Bronchial smooth muscle cell (primary cell): Measurements from ENCODE around the gene DPH2. TPM values are rescaled to one million over a fixed set of nuclear protein-coding genes. Genes with fewer than 3 reads are reported as not detected.

Experiments
- total RNA-seq: library from RNA; depleted of rRNA; stranded (reverse); fragments of >200 nt; gene quantifications from 2 replicates; pipeline ENCODE4 v1.2.1, GENCODE V29; 2014

Gene DPH2, protein sequence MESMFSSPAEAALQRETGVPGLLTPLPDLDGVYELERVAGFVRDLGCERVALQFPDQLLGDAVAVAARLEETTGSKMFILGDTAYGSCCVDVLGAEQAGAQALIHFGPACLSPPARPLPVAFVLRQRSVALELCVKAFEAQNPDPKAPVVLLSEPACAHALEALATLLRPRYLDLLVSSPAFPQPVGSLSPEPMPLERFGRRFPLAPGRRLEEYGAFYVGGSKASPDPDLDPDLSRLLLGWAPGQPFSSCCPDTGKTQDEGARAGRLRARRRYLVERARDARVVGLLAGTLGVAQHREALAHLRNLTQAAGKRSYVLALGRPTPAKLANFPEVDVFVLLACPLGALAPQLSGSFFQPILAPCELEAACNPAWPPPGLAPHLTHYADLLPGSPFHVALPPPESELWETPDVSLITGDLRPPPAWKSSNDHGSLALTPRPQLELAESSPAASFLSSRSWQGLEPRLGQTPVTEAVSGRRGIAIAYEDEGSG
- 7.9 and 10.4 TPM in 2 replicates for total RNA-seq

DNA sequence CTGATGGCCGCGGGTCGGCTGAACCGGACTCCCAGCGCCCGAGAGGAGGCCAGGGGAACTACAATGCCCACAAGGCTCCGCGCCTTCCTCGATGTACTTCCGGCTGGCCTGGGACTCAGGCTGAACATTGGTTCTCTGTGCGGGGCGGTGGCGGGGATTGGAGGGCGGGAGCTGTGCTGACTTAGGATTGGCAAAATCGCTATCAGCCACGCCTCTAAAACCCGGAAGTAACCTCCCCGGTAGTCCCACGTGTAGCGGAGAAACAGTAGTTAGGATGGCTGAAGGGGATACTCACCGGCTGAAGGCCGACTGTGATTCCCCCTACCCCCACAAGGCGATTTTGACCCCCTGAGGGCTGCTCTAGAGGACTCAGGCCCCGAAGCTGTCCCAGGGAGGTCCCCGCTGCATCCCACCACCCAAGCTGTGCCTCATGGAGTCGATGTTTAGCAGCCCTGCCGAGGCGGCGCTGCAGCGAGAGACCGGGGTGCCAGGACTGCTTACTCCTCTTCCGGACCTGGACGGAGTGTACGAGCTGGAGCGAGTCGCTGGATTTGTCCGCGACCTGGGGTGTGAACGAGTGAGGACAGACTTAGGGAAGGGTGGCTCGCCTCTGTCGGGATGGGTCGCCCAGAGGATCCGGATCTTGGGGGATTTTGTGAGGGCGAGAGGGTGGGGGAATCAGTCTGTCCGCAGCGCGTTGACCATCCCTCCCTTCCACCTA is at the start of gene DPH2:
TSS of gene DPH2 (plus strand) at position 265 of the 721 bp plus-strand sequence. CDS start at position 431, 166 bp downstream.

DNA sequence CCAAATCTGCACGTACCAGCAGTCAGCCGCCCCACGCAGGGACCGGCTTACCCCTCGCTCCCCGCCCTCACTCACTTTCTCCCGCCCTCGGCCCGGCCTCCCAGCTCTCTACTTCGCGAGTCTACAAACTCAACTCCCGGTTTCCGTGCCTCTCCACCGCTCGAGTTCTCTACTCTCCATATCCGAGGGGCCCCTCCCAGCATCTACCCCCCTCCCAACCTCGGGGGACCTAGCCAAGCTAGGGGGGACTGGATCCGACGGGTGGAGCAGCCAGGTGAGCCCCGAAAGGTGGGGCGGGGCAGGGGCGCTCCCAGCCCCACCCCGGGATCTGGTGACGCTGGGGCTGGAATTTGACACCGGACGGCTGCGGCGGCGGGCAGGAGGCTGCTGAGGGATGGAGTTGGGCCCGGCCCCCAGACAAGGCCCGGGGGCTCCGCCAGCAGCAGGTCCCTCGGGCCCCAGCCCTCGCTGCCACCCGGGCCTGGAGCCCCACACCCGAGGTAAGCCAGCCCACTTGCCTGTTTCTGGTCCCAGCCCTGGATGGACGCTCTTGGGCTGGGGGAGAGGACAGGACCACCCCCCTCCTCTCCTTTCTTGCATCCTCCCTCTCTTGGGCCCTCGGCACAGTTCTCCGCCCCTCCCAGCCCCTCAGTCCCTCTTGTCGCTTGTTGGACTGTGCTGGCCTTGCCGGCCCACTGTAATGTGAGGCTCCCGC is 36.3 kb upstream of the DPH2 start, which contains the start of gene ARTN:
TSS of gene ARTN (plus strand) at position 416 of the 715 bp plus-strand sequence. CDS start 1,856 bp downstream, outside the sequence.

DNA sequence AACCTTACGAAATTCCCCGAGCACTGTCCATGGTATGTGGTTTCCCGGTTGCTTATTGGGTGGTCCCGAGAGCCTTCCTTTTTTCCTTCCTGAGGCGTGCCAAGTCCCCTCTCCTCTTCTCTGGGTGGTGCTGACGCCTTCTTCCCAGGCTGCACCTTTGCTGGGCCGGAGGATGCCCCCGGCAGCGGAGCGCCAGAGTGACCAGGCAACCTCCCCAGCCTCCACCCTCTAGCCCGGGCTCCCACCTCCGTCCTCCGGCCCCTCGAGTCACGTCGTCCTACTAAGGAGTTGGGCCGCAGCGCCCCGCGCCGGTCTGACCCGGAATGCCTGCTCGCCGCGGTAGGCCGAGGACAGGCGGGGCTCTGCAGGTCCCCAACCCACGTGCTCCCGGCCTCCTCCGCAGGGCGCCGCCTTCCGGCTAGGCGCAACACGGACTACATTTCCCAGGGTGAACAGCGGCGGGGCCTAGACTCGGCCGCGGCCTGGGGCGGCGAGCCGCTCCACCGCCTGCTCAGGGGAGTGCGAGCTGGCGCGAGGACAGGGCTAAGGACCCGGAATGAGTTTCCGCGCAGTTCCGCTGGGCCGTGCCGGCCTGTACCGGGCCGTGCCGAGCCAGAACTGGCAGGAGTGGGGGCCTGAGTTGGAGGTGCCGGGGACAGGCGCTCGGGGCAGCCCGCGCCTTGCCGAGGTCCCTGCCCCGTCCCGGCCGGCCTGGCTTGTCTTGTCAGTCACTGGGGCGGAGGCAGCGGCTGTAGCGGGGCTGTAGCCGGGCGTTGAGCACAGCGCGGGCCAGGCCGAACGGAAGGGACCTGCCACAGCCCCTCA is 23.4 kb upstream of the DPH2 start, which contains the start of gene IPO13:
TSS of gene IPO13 (plus strand) at position 715 of the 825 bp plus-strand sequence. CDS start 651 bp downstream, outside the sequence.

DNA sequence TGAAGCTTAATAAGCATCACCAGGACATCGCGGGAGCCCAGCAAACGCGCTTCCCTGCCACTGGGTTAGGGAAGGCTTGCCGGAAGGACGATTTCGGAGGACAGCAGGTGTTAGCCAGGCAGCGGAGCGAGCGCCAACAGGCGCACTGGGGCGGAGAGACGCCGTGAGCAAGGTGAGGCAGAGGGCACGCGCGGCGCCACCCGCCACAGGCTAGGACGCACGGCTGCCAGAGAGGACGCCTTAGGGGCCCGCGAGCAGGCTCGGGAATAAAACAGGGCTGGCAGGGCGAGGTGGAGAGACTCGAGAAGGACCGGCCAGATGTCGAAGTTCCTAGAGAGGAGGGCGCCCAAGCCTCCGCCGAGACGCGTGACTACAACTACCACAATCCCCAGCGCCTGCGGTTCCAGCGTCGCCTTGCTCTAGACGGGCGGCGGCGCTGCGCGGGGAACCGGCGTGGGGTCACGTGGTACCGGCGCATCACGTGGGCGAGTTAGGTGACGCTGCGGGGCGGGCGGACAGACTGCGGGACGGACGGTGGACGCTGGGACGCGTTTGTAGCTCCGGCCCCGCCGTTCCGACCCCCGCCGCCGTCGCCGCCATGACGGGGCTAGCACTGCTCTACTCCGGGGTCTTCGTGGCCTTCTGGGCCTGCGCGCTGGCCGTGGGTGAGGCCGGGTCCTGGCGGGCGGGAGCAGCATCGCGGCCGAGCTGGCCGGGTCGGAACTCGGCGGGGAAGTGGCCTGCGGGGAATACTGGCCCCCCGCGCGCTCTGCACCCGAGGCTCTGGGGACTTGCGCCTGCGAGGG is 4.8 kb downstream of the DPH2 start, which contains the start of gene ATP6V0B:
TSS of gene ATP6V0B (plus strand) at position 518 of the 806 bp plus-strand sequence. CDS start at position 599, 81 bp downstream.

DNA sequence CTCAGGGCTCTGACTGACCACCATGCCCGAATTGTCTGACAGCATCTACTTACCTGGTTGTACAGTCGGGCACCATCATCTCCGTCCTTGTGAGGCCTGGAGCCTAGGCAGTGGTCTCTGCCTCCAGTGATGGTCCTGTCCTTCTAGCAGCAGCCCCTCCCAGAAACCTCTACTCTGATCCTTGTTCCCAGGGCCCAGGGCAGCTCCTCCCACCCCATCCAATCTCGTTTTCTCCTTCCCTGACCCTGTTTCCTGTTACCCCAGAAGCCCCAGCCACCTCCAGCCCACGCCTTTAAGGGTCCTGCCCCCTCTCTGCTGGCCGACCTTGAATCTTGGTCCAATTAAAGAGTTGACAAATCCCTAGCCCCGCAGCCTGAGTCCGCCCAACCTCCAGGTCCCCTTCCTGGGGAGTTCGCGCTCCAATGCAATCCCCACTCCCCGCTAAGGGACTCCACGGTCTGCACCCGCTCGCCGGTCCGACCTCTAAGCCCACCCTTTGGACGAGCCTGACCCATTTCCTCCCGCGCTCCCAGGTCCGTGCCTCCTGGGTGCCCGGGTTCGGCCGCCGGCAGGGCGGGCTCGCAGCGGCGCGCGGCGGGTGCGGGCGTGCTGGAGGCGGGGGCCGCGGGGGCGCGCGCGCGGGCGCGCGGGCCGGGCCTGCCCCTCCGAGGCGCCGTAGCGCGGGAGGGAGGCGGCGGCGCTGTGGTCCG is 8.9 kb downstream of the DPH2 start, which contains the start of gene B4GALT2:
TSS of gene B4GALT2 (plus strand) at position 660 of the 710 bp plus-strand sequence. CDS start 1,951 bp downstream, outside the sequence.

DNA sequence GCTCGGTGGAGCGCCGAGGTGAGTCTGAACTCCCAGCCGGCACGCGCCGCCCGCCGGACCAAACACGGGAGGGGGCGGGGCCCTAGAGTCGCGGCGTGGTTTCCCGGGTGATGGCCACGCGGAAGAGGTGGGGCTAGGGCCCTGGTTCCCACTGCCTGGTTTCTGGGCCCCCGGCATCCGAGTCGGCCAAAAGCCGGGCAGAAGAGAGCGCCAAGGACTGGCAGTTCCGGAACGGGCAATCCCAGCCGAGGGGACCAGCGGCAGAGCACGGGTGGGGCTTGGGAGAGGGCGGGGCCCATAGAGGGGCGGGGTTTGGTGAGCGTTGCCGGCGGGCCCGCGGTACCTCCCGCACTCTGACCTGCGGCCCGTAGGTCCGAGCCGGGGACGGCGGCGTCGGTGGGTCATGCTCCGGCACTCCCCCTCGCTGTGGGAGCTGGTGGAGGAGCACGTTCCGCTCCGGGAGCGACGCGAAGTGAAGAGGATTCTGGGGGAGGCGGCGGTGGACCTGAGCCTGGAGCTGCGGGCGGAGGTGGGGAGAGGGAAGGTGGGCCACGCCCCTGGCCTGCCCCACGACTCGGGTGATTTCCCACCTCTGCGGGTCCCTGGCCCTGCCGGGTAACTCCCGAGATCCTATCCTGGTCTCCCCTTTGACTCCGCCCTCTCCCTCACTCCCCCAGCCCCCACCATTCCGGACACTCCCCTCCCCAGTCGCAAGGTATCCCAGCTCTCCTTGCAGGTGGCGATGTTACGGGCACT is 21.8 kb downstream of the DPH2 start, which contains the start of gene CCDC24:
TSS of gene CCDC24 (plus strand) at position 124 of the 756 bp plus-strand sequence. CDS start at position 404, 280 bp downstream.

Other genes with a start within 250 kb of the DPH2 start
- gene ARTN, start 36.2 kb upstream of the DPH2 start, total RNA-seq = under 0.01 TPM in 1 of 2 replicates, not detected in the other
- 10.2 and 13.7 TPM in 2 replicates for gene IPO13, start 23.1 kb upstream of the DPH2 start, total RNA-seq
- gene ATP6V0B, start 5.0 kb downstream of the DPH2 start, total RNA-seq = 47.9 and 63.2 TPM in 2 replicates
- gene B4GALT2, start 9.2 kb downstream of the DPH2 start, total RNA-seq = 45.2 and 46.1 TPM in 2 replicates
- 3.1 and 4.4 TPM in 2 replicates for gene CCDC24, start 21.6 kb downstream of the DPH2 start, total RNA-seq
- gene SLC6A9, start 61.5 kb downstream of the DPH2 start, total RNA-seq = 2.4 and 6.4 TPM in 2 replicates
- 0.16 TPM in 1 of 2 replicates, not detected in the other for gene KLF17, start 148.8 kb downstream of the DPH2 start, total RNA-seq
- gene KLF18, start 171.6 kb downstream of the DPH2 start, total RNA-seq = not detected in 2 replicates
- gene DMAP1, start 243.5 kb downstream of the DPH2 start, total RNA-seq = 24.1 and 25.8 TPM in 2 replicates